ENCODE measurements around the gene OR1M1.

The OR1M1 gene

DNA sequence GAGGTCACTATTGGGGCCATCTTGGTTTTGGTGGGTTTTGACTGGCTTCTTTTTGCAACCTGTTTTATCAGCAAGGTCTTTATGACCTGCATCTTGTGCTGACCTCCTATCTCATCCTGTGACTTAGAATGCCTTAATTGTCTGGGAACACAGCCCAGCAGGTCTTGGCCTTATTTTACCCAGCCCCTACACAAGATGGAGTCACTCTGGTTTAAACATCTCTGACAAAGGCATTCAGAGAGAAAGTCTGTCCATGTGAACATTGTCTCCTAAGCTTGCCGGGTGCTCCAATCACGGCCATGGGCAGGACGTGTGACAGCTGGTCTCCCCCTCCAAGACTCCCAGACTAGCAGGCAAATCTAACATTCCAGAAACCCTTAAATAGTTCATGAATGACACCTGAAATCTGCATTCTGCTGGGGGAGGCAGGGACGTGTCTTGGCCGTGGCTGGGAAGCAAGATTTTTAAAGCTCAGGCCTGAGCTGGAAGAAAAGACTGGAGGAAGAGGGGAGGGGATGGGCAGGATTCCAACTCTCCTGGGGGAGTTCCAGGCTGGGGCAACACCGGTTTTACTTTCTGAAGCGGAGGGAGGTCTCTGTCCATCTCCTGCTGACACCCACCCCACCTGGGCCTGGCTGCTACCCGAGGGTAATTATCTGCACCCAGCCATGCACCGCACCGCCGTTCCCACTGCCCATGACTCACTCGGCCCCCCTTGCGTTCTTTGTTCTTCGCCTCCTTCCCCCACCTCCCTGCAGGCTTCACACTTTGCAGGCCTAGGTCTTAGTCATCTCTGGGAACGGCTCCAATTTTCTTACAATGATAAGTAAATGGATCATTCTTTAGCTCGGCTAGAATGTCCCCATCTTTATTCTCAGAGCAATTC, 11.6 kb upstream of the OR1M1 start:
- peak; percentile 15 for DNase-seq

- DNase-seq, result no peak
These were observed 10.0 kb upstream of the OR1M1 start for GRCh38 chr19:9076901-9077300.

- no peak for DNase-seq
These were observed 8.2 kb upstream of the OR1M1 start for GRCh38 chr19:9078651-9079050.

DNA sequence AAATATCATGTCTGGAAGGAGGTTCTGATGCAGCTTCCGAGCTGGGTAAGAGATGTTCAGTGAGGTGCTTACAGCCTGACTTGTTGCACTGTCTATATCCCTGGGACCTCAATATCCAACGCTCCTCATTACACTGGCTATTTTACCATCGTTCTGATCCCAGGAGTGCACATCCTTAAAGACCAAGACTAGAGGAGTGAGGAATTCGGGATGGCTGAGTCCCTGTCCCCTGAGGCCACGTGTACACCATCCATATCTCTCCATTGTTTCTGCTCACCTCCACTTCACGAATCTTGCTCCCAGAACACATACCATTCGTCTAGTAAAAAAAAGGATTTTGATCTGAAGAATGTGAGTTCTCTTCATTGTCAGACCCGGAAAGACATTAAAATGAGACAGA, 20.5 kb downstream of the OR1M1 start, which contains the start of gene OR7G2:
Gene OR7G2, minus strand, starts transcription at position 101 of the 400 bp plus-strand sequence. CDS start 4,232 bp downstream, outside the sequence.
- no peak for DNase-seq

DNA sequence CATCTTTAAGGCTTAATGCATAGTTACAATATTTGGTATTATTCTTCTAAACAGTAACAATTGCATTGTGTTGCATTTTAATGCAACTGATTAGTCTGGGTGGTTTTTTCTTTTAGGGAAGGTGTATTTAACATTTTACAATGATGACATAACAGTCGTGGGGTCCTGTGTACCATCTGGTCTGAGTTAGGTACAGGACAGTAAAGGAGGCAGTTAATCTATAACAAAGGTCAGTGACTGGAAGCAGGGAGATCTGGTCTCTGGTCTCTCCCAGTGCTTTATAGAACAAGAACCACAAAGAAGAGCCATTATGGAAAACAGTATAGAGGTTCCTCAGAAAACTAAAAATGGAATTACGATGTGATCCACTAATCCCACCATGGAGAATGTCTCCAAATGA, 23.1 kb downstream of the OR1M1 start:
- DNase-seq, result no peak

DNA sequence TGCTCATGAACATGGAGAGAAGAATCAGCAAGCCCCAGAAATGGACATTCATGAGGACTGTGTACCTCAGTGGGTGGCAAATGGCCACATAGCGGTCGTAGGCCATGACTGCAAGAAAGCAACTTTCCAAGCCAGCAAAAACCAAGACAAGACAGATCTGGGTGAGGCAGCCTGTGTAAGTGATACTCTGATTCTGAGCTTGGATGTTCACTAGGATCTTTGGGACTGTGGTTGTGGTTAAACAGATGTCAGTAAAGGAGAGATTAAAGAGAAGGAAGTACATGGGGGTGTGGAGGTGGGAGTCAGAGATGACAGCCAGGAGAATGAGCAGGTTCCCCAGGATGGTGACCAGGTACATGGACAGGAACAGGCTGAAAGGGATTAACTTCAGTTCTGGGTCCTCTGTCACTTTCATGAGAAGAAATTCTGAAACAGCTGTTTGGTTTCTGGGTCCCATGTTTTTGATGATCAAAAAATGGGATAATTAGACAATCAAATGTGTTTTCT, 28.5 kb downstream of the OR1M1 start, which contains the start of gene OR7G1:
Gene OR7G1, minus strand, starts transcription at position 457 of the 507 bp plus-strand sequence. Its CDS starts 0 bp downstream, at position 457.
- DNase-seq, result no peak

GRCh38 chr19:9116547-9116946, 29.7 kb downstream of the OR1M1 start:
- no peak for DNase-seq

- no peak for DNase-seq
These were observed 40.1 kb downstream of the OR1M1 start, which contains the start of gene OR7G3 for GRCh38 chr19:9126900-9127405. Gene OR7G3 (minus strand): TSS chr19:9126950. CDS start chr19:9126950, 0 bp downstream.

DNA sequence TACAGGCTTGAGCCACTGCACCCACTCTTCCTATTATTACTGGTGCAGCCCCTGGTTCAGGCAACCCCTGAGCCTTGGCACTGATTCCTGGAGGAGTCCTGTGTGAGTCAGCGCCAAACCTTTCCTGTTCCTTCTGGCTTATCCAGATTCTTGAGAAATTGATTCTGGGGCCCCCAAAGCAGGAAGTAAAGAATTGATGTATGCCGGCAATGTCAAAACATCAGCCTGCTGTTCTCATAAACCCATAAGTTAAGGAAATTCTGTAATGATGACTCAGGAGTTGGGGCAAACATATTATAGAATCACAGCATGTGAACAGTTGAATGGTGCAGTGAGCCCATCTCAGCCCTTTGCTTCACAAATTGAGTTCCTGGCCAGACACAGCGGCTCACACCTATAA, 41.3 kb downstream of the OR1M1 start:
- DNase-seq, result no peak

- DNase-seq, result no peak
These were observed 44.1 kb downstream of the OR1M1 start for GRCh38 chr19:9130965-9131364.

GRCh38 chr19:9132422-9132821, 45.6 kb downstream of the OR1M1 start:
- DNase-seq, result no peak

- no peak for DNase-seq
These were observed 52.8 kb downstream of the OR1M1 start for GRCh38 chr19:9139609-9140158.

GRCh38 chr19:9140159-9140874, 53.5 kb downstream of the OR1M1 start, which contains the start of gene ZNF317:
Gene ZNF317 (plus strand): TSS chr19:9140397. CDS start chr19:9156017, 15,620 bp downstream.
- peak; percentile 90 for DNase-seq

DNA sequence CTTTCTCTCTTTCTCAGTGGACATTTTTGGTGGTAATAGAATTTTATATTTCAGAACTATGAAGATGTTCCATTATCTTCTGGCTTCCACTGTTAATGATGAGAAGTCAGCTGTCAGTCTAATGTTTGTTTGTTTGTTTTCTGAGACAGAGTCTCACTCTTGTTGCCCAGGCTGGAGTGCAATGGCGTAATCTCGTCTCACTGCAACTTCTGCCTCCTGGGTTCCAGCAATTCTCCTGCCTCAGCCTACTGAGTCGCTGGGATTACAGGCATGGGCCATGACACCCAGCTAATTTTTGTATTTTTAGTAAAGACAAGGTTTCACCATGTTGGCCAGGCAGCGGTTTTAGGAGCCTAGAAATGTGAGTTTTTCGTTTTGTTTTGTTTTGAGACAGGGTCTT, 58.1 kb downstream of the OR1M1 start:
- DNase-seq, result no peak

All from DMS79 (cell line).